Gastroesophageal sphincter (tissue), 3 donors: ENCODE results near the gene CYSTM1.

Experiments
- POLR2AphosphoS5 ChIP-seq: sonication (generic); formaldehyde crosslinking; IDR thresholded peaks from one replicate; pipeline ENCODE4 v1.6.1; 2017; ENCODE audit warnings: antibody characterized with exemption
- TF ChIP-seq, protein P1 (sequence below), 4 experiments: fragments of 200-600 bp in 2 of 4; fragments of 450-650 bp in 2 of 4; sonication (generic) in 1 of 4; IDR thresholded peaks; one replicate each; pipeline ENCODE4 v1.5.1; 2017 to 2019; ENCODE audit warnings: antibody characterized with exemption in 4 of 4, mild to moderate bottlenecking in 2 of 4, moderate library complexity in 2 of 4

DNA sequence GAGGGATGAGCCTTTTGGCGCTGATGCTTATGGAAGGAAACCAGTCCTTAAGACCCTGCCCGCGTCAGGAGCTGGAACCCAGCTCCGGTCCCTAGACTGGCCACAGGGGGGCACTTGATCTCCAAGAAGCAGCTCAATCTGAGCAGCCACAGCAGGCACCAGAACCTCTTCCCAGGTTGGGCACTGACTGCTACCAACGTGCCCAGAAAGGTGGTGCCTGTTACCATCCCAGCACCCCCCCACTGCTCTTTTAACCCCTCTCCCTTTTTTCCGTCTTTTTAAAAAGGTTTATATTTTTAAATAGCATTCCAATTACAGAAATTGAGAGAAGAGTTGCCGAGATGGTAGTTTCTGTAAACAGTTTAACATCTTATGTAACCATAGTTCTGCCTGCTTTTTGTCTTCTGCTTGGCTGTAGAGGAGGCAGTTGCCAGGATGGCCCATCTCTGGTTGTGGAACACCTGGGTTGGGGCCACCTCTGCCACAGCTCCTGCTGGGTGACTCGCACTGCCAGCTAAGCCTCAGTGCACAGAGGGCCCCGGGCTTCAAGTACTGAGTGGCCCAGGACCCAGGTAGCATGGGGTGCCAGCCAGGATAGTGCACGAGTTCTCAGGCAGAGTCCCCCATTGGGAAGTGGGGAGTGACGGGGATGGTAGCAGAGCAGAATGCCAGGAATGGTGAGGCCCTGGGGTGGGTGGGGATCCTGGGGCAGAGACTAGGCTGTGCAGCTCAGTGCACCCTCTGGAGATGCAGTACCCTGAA is 65.1 kb downstream of the CYSTM1 start:
- TF ChIP-seq, protein P1, sequence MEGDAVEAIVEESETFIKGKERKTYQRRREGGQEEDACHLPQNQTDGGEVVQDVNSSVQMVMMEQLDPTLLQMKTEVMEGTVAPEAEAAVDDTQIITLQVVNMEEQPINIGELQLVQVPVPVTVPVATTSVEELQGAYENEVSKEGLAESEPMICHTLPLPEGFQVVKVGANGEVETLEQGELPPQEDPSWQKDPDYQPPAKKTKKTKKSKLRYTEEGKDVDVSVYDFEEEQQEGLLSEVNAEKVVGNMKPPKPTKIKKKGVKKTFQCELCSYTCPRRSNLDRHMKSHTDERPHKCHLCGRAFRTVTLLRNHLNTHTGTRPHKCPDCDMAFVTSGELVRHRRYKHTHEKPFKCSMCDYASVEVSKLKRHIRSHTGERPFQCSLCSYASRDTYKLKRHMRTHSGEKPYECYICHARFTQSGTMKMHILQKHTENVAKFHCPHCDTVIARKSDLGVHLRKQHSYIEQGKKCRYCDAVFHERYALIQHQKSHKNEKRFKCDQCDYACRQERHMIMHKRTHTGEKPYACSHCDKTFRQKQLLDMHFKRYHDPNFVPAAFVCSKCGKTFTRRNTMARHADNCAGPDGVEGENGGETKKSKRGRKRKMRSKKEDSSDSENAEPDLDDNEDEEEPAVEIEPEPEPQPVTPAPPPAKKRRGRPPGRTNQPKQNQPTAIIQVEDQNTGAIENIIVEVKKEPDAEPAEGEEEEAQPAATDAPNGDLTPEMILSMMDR (IDR thresholded peaks at IDR 0.05): peak in 3 of 4 experiments; percentile 60 to 77 (median 67)
- no peak for TF ChIP-seq POLR2AphosphoS5
